Progenitor cell of endocrine pancreas (in vitro differentiated cells): ENCODE results near the gene SRCIN1. TPM values are rescaled to one million over a fixed set of nuclear protein-coding genes. Genes with fewer than 3 reads are reported as not detected.
"Not testable (repeated sequence)": the region's sequence is repeated elsewhere in the genome, so short reads cannot be mapped to it uniquely, and the experiment has no call there.

Experiments used
- DNase-seq: peaks from one replicate; pipeline ENCODE4 v3.0.0; 2021; ENCODE audit warnings: low spot score; ENCODE audit not compliant: unreplicated experiment
- H3K27ac Mint-ChIP-seq: 2 replicates; pipeline ENCODE4 v1.8.0; 2021; ENCODE audit warnings: mild to moderate bottlenecking, moderate library complexity, mixed read lengths
- H3K27me3 Mint-ChIP-seq: 2 replicates; pipeline ENCODE4 v1.8.0; 2021; ENCODE audit warnings: mixed read lengths
- H3K36me3 Mint-ChIP-seq: 2 replicates; pipeline ENCODE4 v1.8.0; 2022; ENCODE audit warnings: mixed read lengths; ENCODE audit not compliant: insufficient read depth
- H3K4me1 Mint-ChIP-seq: 2 replicates; pipeline ENCODE4 v1.8.0; 2021; ENCODE audit warnings: low read depth, mixed read lengths
- H3K4me3 Mint-ChIP-seq: 2 replicates; pipeline ENCODE4 v1.8.0; 2021; ENCODE audit warnings: low read depth, mild to moderate bottlenecking, moderate library complexity, mixed read lengths
- H3K9me3 Mint-ChIP-seq: 2 replicates; pipeline ENCODE4 v1.8.0; 2021; ENCODE audit warnings: low read depth, mixed read lengths
- total RNA-seq: library from RNA; stranded (reverse); gene quantifications from 2 replicates; pipeline ENCODE4 v1.2.1, GENCODE V29; 2021
- TF ChIP-seq, protein P1 (sequence below): fragments of 200-600 bp; sonication (generic); IDR thresholded peaks from one replicate; pipeline ENCODE4 v1.5.0; 2021; ENCODE audit warnings: antibody characterized with exemption, mild to moderate bottlenecking; ENCODE audit not compliant: unreplicated experiment

SRCIN1 gene
- total RNA-seq, 1 donor from 2014 or later: 13.8 TPM

GRCh38 chr17:38532451-38532850, 73.3 kb downstream of the SRCIN1 start:
- no peaks in the 10 kb centered on the region for H3K36me3 Mint-ChIP-seq
- no peaks in the 10 kb centered on the region for H3K9me3 Mint-ChIP-seq
- H3K4me3 Mint-ChIP-seq: no peak overlapping the region
- no peak overlapping the region for H3K27ac Mint-ChIP-seq
- no peak for DNase-seq
- TF ChIP-seq, protein P1, sequence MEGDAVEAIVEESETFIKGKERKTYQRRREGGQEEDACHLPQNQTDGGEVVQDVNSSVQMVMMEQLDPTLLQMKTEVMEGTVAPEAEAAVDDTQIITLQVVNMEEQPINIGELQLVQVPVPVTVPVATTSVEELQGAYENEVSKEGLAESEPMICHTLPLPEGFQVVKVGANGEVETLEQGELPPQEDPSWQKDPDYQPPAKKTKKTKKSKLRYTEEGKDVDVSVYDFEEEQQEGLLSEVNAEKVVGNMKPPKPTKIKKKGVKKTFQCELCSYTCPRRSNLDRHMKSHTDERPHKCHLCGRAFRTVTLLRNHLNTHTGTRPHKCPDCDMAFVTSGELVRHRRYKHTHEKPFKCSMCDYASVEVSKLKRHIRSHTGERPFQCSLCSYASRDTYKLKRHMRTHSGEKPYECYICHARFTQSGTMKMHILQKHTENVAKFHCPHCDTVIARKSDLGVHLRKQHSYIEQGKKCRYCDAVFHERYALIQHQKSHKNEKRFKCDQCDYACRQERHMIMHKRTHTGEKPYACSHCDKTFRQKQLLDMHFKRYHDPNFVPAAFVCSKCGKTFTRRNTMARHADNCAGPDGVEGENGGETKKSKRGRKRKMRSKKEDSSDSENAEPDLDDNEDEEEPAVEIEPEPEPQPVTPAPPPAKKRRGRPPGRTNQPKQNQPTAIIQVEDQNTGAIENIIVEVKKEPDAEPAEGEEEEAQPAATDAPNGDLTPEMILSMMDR: no peak
- peaks cover 3% of the 10 kb centered on the region for H3K4me1 Mint-ChIP-seq
- peaks cover 56% of the 10 kb centered on the region for H3K27me3 Mint-ChIP-seq

DNA sequence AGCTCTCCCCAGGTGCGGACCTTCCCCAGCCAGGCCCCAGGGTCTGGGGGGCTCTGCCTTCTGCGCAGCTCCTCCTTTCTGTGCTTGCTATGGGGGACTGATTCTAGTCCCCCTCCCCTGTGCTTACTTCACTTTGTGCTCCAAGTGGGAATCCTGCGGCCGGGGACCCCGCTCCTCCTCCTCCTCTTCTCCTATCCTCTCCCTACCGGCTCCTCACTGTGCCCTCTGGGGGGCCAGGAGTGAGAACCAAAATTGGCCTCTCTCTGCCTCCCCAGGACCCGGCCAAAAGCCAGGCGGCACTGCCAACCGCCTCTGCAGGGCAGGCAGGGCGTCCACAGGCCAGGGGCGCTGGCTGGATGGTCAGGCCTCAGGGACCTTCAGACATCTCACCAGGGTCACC, 74.0 kb downstream of the SRCIN1 start:
- H3K4me3 Mint-ChIP-seq, DNase-seq, H3K27ac Mint-ChIP-seq, H3K9me3 Mint-ChIP-seq, H3K4me1 Mint-ChIP-seq, H3K36me3 Mint-ChIP-seq: not testable (repeated sequence)
- H3K27me3 Mint-ChIP-seq: peaks cover 56% of the 10 kb centered on the region

DNA sequence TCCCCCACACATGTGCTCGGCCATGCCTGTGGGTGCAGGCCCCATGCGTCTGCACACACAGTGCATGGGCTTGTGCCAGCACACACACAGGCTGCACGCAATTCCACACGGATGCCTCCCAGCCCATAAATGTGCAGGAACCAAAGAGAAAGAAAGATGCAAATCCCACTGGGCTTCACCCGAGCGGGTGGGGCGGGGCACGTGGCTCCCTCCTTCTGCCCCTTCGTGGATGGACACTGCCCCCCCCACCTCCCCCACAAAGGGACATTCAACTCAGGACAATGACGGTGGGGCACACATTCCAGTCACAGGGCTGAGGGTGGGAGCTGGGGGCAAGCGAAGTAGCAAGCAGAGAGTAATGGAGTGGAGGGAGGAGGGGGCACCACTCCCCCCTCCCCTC, 74.9 kb downstream of the SRCIN1 start:
- not testable (repeated sequence) for H3K9me3 Mint-ChIP-seq, H3K27ac Mint-ChIP-seq, H3K4me3 Mint-ChIP-seq, DNase-seq, H3K36me3 Mint-ChIP-seq, H3K4me1 Mint-ChIP-seq
- peaks cover 53% of the 10 kb centered on the region for H3K27me3 Mint-ChIP-seq

DNA sequence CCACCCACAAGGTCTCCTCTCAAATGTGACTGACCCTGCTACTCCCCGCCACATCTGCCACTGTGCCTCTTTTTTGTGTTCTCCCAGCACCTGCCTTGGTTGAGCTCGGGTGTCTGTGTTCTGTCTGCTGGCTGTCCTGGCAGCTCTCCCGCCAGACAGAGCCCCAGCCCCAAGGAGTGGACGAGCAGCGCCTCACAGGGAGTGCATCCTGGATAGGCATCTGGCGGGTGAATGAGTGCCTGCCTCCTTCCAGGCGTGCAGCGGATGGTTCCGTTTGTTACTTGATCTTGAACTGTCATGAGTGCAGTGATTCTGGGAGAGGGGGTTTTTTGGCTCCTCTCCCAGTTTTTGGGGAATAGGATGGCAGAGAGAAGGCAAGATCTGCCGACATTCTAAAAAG, 77.6 kb downstream of the SRCIN1 start:
- not testable (repeated sequence) for H3K4me1 Mint-ChIP-seq, DNase-seq, H3K27ac Mint-ChIP-seq, H3K9me3 Mint-ChIP-seq, H3K36me3 Mint-ChIP-seq, H3K4me3 Mint-ChIP-seq
- peaks cover 48% of the 10 kb centered on the region for H3K27me3 Mint-ChIP-seq

DNA sequence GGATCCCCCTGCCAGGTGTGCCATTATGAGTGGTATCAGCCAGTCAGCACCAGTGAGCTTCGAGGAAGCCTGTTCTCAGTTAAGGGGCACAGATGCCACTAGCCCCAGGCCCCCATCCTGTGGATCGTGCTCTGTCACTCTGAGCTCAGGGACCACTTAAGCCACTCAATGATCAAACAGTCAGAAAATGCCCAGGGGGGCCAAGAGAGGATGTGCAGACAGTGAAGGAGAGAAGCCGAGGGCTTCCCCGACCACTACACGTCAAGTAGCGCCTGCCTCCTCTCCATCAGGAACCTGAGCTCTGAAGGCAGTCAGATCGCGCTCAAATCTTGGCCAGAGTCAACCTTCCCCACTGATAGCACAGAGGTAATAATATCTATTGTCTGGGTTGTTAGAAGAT, 79.2 kb downstream of the SRCIN1 start:
- not testable (repeated sequence) for H3K9me3 Mint-ChIP-seq, H3K27ac Mint-ChIP-seq, H3K4me3 Mint-ChIP-seq, H3K36me3 Mint-ChIP-seq, H3K4me1 Mint-ChIP-seq, DNase-seq
- peaks cover 41% of the 10 kb centered on the region for H3K27me3 Mint-ChIP-seq

DNA sequence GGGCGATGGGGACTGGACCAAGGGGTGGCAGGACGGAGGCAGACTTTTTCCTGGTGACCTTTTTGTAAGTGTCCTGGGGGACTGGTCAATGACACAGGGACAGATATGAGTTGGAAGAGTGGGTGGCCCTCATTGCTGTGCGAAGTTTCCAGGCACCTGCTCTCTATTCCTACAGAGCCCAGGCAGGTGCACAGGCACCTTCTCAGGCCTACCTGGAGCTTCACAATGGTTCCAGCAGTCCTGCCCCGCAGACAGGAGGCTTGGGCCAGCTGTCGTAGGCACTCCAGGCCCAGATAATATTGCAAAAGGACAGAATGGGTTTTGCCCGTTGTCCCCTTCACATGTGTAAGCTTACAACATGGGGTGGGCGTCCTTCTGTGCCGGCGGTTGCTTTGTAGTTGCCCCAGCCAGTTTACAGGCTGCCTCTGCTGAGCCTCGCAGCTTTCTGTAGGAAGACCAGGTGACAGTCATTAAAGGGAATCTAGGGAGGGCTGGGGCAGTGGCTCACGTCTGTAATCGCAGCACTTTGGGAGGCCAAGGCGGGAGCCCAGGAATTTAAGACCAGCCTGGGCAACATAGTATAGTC, 93.2 kb downstream of the SRCIN1 start:
- Mint-ChIP-seq H3K9me3 (no peaks in the 10 kb centered on the region), H3K4me3 (no peak overlapping the region), H3K36me3 (no peaks in the 10 kb centered on the region), H3K27me3 (peaks cover 52% of the 10 kb centered on the region), H3K27ac (no peak overlapping the region), H3K4me1 (peaks cover 5% of the 10 kb centered on the region)
- no peak for DNase-seq
- TF ChIP-seq, protein P1: no peak

GRCh38 chr17:38511150-38512108, 94.3 kb downstream of the SRCIN1 start:
- Mint-ChIP-seq H3K36me3 (no peaks in the 10 kb centered on the region), H3K27me3 (peaks cover 55% of the 10 kb centered on the region), H3K27ac (no peak overlapping the region), H3K4me1 (peaks cover 5% of the 10 kb centered on the region), H3K9me3 (no peaks in the 10 kb centered on the region), H3K4me3 (peak overlapping the region; percentile 42)
- DNase-seq: no peak
- TF ChIP-seq, protein P1: no peak
